HepG2 (cell line): ENCODE data around the gene TJP1. TPM values are rescaled to one million over a fixed set of nuclear protein-coding genes. Genes with fewer than 3 reads are reported as not detected.

Experiments
- FOXM1 ChIP-seq: sonication (generic); formaldehyde crosslinking; IDR thresholded peaks from 2 replicates; pipeline ENCODE4 v1.5.0; 2020; ENCODE audit warnings: missing genetic modification reagents
- HOMEZ ChIP-seq: IDR thresholded peaks from 2 replicates; pipeline ENCODE4 v1.6.1; 2016; ENCODE audit warnings: low read depth
- MAF1 ChIP-seq: sonication (generic); formaldehyde crosslinking; IDR thresholded peaks from 2 replicates; pipeline ENCODE4 v1.5.0; 2020; ENCODE audit warnings: missing genetic modification reagents, borderline replicate concordance
- MNT ChIP-seq: fragments of 450-650 bp; IDR thresholded peaks from 2 replicates; pipeline ENCODE4 v1.6.1; 2016
- RAD51 ChIP-seq: fragments of 450-650 bp; IDR thresholded peaks from 2 replicates; pipeline ENCODE4 v1.6.1; 2016; ENCODE audit warnings: borderline replicate concordance
- RELA ChIP-seq: sonication (generic); formaldehyde crosslinking; IDR thresholded peaks from 2 replicates; pipeline ENCODE4 v1.4.0; 2020; ENCODE audit warnings: missing genetic modification reagents
- REST ChIP-seq, 2 experiments: IDR thresholded peaks; 2 replicates each; pipeline ENCODE4 v1.6.1; 2011 to 2012; ENCODE audit warnings: low read length in 2 of 2, borderline replicate concordance in 1 of 2, low read depth in 1 of 2, mild to moderate bottlenecking in 1 of 2, moderate library complexity in 1 of 2
- RXRA ChIP-seq: sonication (generic); formaldehyde crosslinking; IDR thresholded peaks from 2 replicates; pipeline ENCODE4 v1.5.1; 2020; ENCODE audit warnings: missing genetic modification reagents
- ZBTB46 ChIP-seq: sonication (generic); formaldehyde crosslinking; IDR thresholded peaks from 2 replicates; pipeline ENCODE4 v1.4.0; 2020; ENCODE audit warnings: mild to moderate bottlenecking, missing genetic modification reagents, borderline replicate concordance
- ZFP82 ChIP-seq: sonication (generic); formaldehyde crosslinking; IDR thresholded peaks from 2 replicates; pipeline ENCODE4 v1.5.1; 2020; ENCODE audit warnings: mild to moderate bottlenecking, missing genetic modification reagents, borderline replicate concordance
- ZNF180 ChIP-seq: sonication (generic); formaldehyde crosslinking; IDR thresholded peaks from 2 replicates; pipeline ENCODE4 v1.4.0; 2020; ENCODE audit warnings: low read depth, missing genetic modification reagents, borderline replicate concordance
- ZNF562 ChIP-seq: sonication (generic); formaldehyde crosslinking; IDR thresholded peaks from 2 replicates; pipeline ENCODE4 v1.8.0; 2022; ENCODE audit warnings: missing genetic modification reagents, borderline replicate concordance
- ZNF629 ChIP-seq: sonication (generic); formaldehyde crosslinking; conservative IDR thresholded peaks from 2 replicates; pipeline ENCODE4 v1.5.0; 2020; ENCODE audit warnings: missing genetic modification reagents
- ZNF703 ChIP-seq: sonication (generic); formaldehyde crosslinking; IDR thresholded peaks from 2 replicates; pipeline ENCODE4 v1.5.1; 2020; ENCODE audit warnings: missing genetic modification reagents, mild to moderate bottlenecking, moderate library complexity, borderline replicate concordance
- ZNF749 ChIP-seq: sonication (generic); formaldehyde crosslinking; IDR thresholded peaks from 2 replicates; pipeline ENCODE4 v1.8.0; 2022; ENCODE audit warnings: mild to moderate bottlenecking, missing genetic modification reagents, moderate library complexity, borderline replicate concordance
- polyA plus RNA-seq, 8 experiments: library from polyadenylated mRNA; depleted of rRNA in 3 of 8; stranded (reverse) in 7 of 8; unstranded in 1 of 8; fragments of >200 nt; fragmentation: Illumina TruSeq in 4 of 8; extraction: Trizol in 4 of 8; gene quantifications; 2 replicates each; pipeline versions ENCODE4 v1.2.1 to v1.2.3, GENCODE V29; 2011 to 2016; ENCODE audit warnings: low read depth in 4 of 8, missing spikeins in 1 of 8, mixed read lengths in 1 of 8; ENCODE audit not compliant: insufficient read depth in 1 of 8
- total RNA-seq, 5 experiments: library from RNA; depleted of rRNA; stranded (reverse); fragments of >200 nt; fragmentation: Illumina TruSeq; extraction: Trizol; gene quantifications; 2 replicates each; pipeline ENCODE4 v1.2.3, GENCODE V29; 2016; ENCODE audit warnings: low read depth in 1 of 5

TJP1 gene
- total and polyA plus RNA-seq, 2 of the 13 experiments (the other 11 are each of a cell fraction or from before 2014, with no cell fraction given) = 25.9 to 27.1 TPM

- TF ChIP-seq REST (IDR thresholded peaks at IDR 0.05; ENCODE audit: borderline replicate concordance in 1 of 2, low read depth in 1 of 2, low read length in 2 of 2) (no peak), RAD51 (no peak), ZNF629 (CRISPR knock-in tag) (no peak), MAF1 (no peak), MNT (no peak), ZNF562 (CRISPR knock-in tag) (no peak), ZBTB46 (CRISPR knock-in tag) (no peak), FOXM1 (CRISPR knock-in tag) (no peak), ZNF180 (no peak), RELA (CRISPR knock-in tag) (no peak), ZNF703 (no peak), ZFP82 (CRISPR knock-in tag) (no peak), RXRA (CRISPR knock-in tag) (no peak), HOMEZ (no peak), ZNF749 (CRISPR knock-in tag) (no peak)
These were observed 147.4 kb downstream of the TJP1 start (continued) for GRCh38 chr15:29674661-29675533.
